ENCODE measurements around the gene HOXA5.

Gene HOXA5

GRCh38 chr7:27105301-27106031 is 38.0 kb downstream of the HOXA5 start:
- DNase-seq: no peak

GRCh38 chr7:27104341-27105058 is 39.0 kb downstream of the HOXA5 start:
- no peak for DNase-seq
- ATAC-seq: no peak

More at GRCh38 chr7:27105301-27106031, 38.0 kb downstream of the HOXA5 start:
- no peak for ATAC-seq

GRCh38 chr7:27103489-27104226 is 39.8 kb downstream of the HOXA5 start:
- ATAC-seq (no peak), DNase-seq (no peak)

- ATAC-seq (no peak), DNase-seq (no peak)
These were observed 40.7 kb downstream of the HOXA5 start, which contains the start of gene HOXA2 for GRCh38 chr7:27102581-27103442. Gene HOXA2, minus strand, starts transcription at chr7:27102683. Its CDS starts 183 bp downstream, at chr7:27102500.

GRCh38 chr7:27101957-27102580 is 41.4 kb downstream of the HOXA5 start:
- DNase-seq (no peak), ATAC-seq (no peak)

GRCh38 chr7:27101171-27101956 is 42.1 kb downstream of the HOXA5 start:
- ATAC-seq: no peak
- no peak for DNase-seq

- ATAC-seq: no peak
- DNase-seq: no peak
These were observed 42.7 kb downstream of the HOXA5 start for GRCh38 chr7:27100694-27101170.

GRCh38 chr7:27099453-27100370 is 43.8 kb downstream of the HOXA5 start:
- DNase-seq (no peak), ATAC-seq (no peak)

- DNase-seq (no peak), ATAC-seq (no peak)
These were observed 44.7 kb downstream of the HOXA5 start for GRCh38 chr7:27098578-27099451.

- ATAC-seq (no peak), DNase-seq (no peak)
These were observed 45.5 kb downstream of the HOXA5 start for GRCh38 chr7:27097686-27098577.

GRCh38 chr7:27096768-27097514 is 46.5 kb downstream of the HOXA5 start:
- DNase-seq (peak; percentile 17), ATAC-seq (no peak)

- DNase-seq (peak; percentile 78), ATAC-seq (peak; percentile 91)
These were observed 47.3 kb downstream of the HOXA5 start, which contains the start of gene HOXA1 for GRCh38 chr7:27095897-27096767. Gene HOXA1, minus strand, starts transcription at chr7:27096000. Its CDS starts 88 bp downstream, at chr7:27095912.

- ATAC-seq (no peak), DNase-seq (peak; percentile 24)
These were observed 48.2 kb downstream of the HOXA5 start for GRCh38 chr7:27095050-27095896.

GRCh38 chr7:27094304-27095049 is 49.0 kb downstream of the HOXA5 start:
- no peak for DNase-seq
- no peak for ATAC-seq
